ENCODE results near the gene VPS26A. TPM values are rescaled to one million over a fixed set of nuclear protein-coding genes. Genes with fewer than 3 reads are reported as not detected.

Gene VPS26A
- total RNA-seq, 1 donor from 2014 or later, result 51.1 TPM

DNA sequence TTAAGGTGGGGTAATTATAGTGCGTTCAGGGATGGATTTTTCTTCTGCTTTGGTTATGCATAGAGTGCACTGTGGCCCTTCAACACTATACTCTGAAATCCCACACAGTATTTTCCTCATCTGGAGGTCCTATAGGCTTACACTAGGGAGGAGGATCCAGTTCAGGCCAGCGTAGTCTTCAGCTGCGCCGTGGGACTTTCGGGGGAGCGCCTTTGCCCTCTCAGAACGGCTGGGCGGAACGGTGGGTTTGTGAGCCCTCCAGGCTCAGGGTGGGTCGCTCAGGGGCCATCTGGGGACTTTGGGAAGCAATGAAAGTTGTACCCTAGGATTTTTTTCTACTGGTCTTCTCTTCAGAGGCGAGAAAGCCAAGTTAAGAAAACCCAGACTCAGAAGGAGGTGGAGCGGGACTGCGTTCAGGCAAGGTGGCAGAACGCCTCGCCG lies 652 bp upstream of the VPS26A start:
- no peaks in the 10 kb centered on the region for H3K36me3 Mint-ChIP-seq (ENCODE audit: insufficient read depth)
- peaks cover 10% of the 10 kb centered on the region for H3K4me1 Mint-ChIP-seq (ENCODE audit: low read depth)
- peak overlapping the region; percentile 91 for H3K4me3 Mint-ChIP-seq (ENCODE audit: low read depth)
- H3K9me3 Mint-ChIP-seq (ENCODE audit: low read depth), result no peaks in the 10 kb centered on the region
- TF ChIP-seq, protein P1, sequence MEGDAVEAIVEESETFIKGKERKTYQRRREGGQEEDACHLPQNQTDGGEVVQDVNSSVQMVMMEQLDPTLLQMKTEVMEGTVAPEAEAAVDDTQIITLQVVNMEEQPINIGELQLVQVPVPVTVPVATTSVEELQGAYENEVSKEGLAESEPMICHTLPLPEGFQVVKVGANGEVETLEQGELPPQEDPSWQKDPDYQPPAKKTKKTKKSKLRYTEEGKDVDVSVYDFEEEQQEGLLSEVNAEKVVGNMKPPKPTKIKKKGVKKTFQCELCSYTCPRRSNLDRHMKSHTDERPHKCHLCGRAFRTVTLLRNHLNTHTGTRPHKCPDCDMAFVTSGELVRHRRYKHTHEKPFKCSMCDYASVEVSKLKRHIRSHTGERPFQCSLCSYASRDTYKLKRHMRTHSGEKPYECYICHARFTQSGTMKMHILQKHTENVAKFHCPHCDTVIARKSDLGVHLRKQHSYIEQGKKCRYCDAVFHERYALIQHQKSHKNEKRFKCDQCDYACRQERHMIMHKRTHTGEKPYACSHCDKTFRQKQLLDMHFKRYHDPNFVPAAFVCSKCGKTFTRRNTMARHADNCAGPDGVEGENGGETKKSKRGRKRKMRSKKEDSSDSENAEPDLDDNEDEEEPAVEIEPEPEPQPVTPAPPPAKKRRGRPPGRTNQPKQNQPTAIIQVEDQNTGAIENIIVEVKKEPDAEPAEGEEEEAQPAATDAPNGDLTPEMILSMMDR (IDR thresholded peaks at IDR 0.05; ENCODE audit: unreplicated experiment), result peak; percentile 36
- no peak for DNase-seq (ENCODE audit: low spot score, unreplicated experiment)
- no peaks in the 10 kb centered on the region for H3K27me3 Mint-ChIP-seq
- peak overlapping the region; percentile 99 for H3K27ac Mint-ChIP-seq

DNA sequence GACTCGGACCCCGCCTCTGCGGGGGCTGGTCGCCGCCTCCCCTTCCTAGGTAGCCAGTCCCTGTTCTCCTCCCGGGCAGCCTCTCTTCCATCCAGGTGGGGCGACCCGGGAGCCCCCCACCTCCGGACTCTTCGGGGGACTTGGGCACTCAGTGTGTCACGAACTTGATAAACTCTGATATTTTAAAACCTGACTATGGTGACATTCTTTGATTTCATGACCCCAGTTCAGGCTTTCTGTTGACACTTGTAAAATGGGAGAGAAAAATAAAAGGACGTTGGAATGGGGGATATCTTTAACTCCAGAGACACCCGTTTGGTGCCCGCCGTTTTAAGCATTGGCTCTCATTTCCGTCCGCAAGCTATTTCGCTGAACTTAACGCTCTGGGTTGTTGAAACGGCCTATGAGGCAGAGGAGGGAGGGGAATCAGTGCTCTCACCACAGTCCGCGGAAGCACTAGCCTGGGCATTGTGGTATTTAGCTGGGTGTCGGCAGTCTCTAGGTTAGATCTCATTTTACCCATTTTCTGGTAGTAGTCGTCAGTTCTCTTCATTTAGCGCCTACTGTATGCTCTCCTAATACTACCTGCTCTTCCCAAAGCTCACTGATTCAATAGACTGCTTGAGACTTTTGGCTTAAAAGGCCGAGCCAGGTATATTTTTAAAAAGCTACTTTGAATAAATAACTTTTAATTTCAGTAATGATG lies 738 bp downstream of the VPS26A start:
- H3K36me3 Mint-ChIP-seq (ENCODE audit: insufficient read depth), result no peaks in the 10 kb centered on the region
- no peak for DNase-seq (ENCODE audit: low spot score, unreplicated experiment)
- TF ChIP-seq, protein P1 (IDR thresholded peaks at IDR 0.05; ENCODE audit: unreplicated experiment), result no peak

DNA sequence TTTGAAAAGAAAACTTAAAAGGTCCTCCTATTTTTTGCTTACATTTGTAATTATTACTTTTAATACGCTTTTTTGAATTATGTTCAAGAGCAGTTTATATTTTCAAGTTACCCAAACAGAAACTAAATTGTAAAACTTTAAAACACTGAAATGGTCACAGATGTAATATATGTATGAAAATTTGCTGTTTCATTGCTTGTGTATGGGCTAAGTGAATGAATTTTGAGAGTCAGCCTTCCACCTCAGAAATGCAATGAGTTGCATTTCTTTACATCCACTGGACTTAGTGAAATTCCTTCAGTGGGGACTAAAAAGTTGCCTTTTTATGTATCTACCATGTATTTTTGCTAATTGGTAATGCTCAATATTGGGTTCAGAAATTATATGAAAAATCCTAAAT lies 1.6 kb downstream of the VPS26A start:
- no peaks in the 10 kb centered on the region for H3K9me3 Mint-ChIP-seq (ENCODE audit: low read depth)
- no peaks in the 10 kb centered on the region for H3K27me3 Mint-ChIP-seq
- H3K27ac Mint-ChIP-seq, result peak overlapping the region; percentile 41
- H3K4me3 Mint-ChIP-seq (ENCODE audit: low read depth), result peak overlapping the region; percentile 95
- H3K36me3 Mint-ChIP-seq (ENCODE audit: insufficient read depth), result no peaks in the 10 kb centered on the region
- no peak for DNase-seq (ENCODE audit: low spot score, unreplicated experiment)
- H3K4me1 Mint-ChIP-seq (ENCODE audit: low read depth), result peaks cover 10% of the 10 kb centered on the region
- TF ChIP-seq, protein P1 (IDR thresholded peaks at IDR 0.05; ENCODE audit: unreplicated experiment), result no peak

More for the DNA sequence above, 738 bp downstream of the VPS26A start:
- peak overlapping the region; percentile 95 for H3K4me3 Mint-ChIP-seq (ENCODE audit: low read depth)
- peak overlapping the region; percentile 96 for H3K27ac Mint-ChIP-seq
- no peaks in the 10 kb centered on the region for H3K27me3 Mint-ChIP-seq
- H3K4me1 Mint-ChIP-seq (ENCODE audit: low read depth), result peaks cover 10% of the 10 kb centered on the region
- H3K9me3 Mint-ChIP-seq (ENCODE audit: low read depth), result no peaks in the 10 kb centered on the region

DNA sequence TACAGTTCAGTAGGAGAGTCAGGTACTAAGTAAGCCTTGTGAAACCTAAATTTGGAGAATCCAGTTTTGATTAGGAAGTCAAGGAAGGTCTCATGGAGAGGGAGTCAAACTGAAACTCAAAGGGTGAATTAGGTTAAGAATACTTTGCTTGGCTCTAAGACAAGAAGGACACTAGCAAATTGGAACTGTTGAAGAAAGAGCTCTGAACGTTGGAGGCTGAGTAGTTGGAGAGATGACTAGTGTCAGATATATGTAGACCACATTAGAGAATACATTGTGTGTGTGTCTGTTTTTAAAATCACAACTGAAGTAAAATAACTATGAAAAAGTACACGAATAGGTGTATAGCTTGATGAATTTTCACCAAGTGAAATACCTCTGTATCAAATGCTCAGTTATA lies 6.3 kb downstream of the VPS26A start:
- H3K27ac Mint-ChIP-seq, result no peak overlapping the region
- H3K9me3 Mint-ChIP-seq (ENCODE audit: low read depth), result no peaks in the 10 kb centered on the region
- H3K36me3 Mint-ChIP-seq (ENCODE audit: insufficient read depth), result peaks cover 7% of the 10 kb centered on the region
- no peak overlapping the region for H3K4me3 Mint-ChIP-seq (ENCODE audit: low read depth)
- TF ChIP-seq, protein P1 (IDR thresholded peaks at IDR 0.05; ENCODE audit: unreplicated experiment), result no peak
- H3K4me1 Mint-ChIP-seq (ENCODE audit: low read depth), result peaks cover 5% of the 10 kb centered on the region
- DNase-seq (ENCODE audit: low spot score, unreplicated experiment), result no peak
- no peaks in the 10 kb centered on the region for H3K27me3 Mint-ChIP-seq

DNA sequence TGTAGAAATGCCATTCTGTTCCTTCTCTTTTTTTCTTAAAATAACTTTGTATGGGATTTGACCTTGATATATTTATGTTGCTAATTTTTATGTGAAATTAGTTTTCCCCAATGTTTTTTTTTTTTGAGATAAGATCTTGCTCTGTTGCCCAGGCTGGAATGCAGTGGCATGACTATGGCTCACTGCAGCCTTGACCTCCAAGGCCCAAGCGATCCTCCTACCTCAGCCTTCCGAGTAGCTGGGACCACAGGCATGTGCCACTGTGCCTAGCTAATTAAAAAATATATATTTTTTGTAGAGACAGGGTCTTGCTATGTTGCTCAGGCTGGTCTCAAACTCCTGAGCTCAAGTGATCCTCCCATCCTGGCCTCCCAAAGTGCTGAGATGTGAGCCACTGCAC lies 16.0 kb downstream of the VPS26A start:
- TF ChIP-seq, protein P1 (IDR thresholded peaks at IDR 0.05; ENCODE audit: unreplicated experiment), result no peak
- no peak for DNase-seq (ENCODE audit: low spot score, unreplicated experiment)
- Mint-ChIP-seq H3K4me1 (ENCODE audit: low read depth) (no peaks in the 10 kb centered on the region), H3K4me3 (ENCODE audit: low read depth) (no peak overlapping the region), H3K9me3 (ENCODE audit: low read depth) (no peaks in the 10 kb centered on the region), H3K27me3 (no peaks in the 10 kb centered on the region), H3K36me3 (ENCODE audit: insufficient read depth) (peaks cover 7% of the 10 kb centered on the region), H3K27ac (no peak overlapping the region)
